H9 (cell line): ENCODE results near the gene PHACTR1. TPM values are rescaled to one million over a fixed set of nuclear protein-coding genes. Genes with fewer than 3 reads are reported as not detected.

Experiments
- DNase-seq: peaks from one replicate; pipeline ENCODE4 v3.0.0-alpha.2; 2017
- H2AFZ ChIP-seq: one replicate; pipeline ENCODE4 v1.6.1; 2013; ENCODE audit warnings: mild to moderate bottlenecking, low read length, control low read depth, moderate library complexity
- H2AK5ac ChIP-seq: 2 replicates; pipeline ENCODE4 v1.6.1; 2013; ENCODE audit warnings: low read length, control low read depth, mixed read lengths; ENCODE audit not compliant: insufficient read length
- H2BK120ac ChIP-seq: one replicate; pipeline ENCODE4 v1.6.1; 2013; ENCODE audit warnings: low read depth, mild to moderate bottlenecking, low read length, control low read depth, inconsistent platforms; ENCODE audit not compliant: poor library complexity, severe bottlenecking
- H2BK12ac ChIP-seq: 2 replicates; pipeline ENCODE4 v1.6.1; 2013; ENCODE audit warnings: low read length, control low read depth, mixed read lengths, low read depth; ENCODE audit not compliant: insufficient read length
- H2BK15ac ChIP-seq: 2 replicates; pipeline ENCODE4 v1.6.1; 2013; ENCODE audit warnings: low read depth, low read length, control low read depth
- H2BK20ac ChIP-seq: one replicate; pipeline ENCODE4 v1.6.1; 2013; ENCODE audit warnings: low read depth, mild to moderate bottlenecking, low read length, control low read depth, inconsistent platforms; ENCODE audit not compliant: poor library complexity, severe bottlenecking
- H2BK5ac ChIP-seq: 2 replicates; pipeline ENCODE4 v1.6.1; 2013; ENCODE audit warnings: low read length, control low read depth, mixed read lengths; ENCODE audit not compliant: insufficient read length
- H3K14ac ChIP-seq: 2 replicates; pipeline ENCODE4 v1.6.1; 2013; ENCODE audit warnings: low read length, control low read depth; ENCODE audit not compliant: insufficient read depth
- H3K18ac ChIP-seq: 2 replicates; pipeline ENCODE4 v1.6.1; 2013; ENCODE audit warnings: low read depth, mild to moderate bottlenecking, mixed read lengths, low read length, control low read depth; ENCODE audit not compliant: insufficient read length
- H3K23ac ChIP-seq: 2 replicates; pipeline ENCODE4 v1.6.1; 2013; ENCODE audit warnings: low read length, control low read depth, mixed read lengths, low read depth; ENCODE audit not compliant: insufficient read length
- H3K23me2 ChIP-seq: 2 replicates; pipeline ENCODE4 v1.6.1; 2013; ENCODE audit warnings: low read depth, mild to moderate bottlenecking, mixed read lengths, low read length, control low read depth; ENCODE audit not compliant: insufficient read length, poor library complexity, severe bottlenecking
- H3K27ac ChIP-seq: 2 replicates; pipeline ENCODE4 v1.5.1; 2013; ENCODE audit warnings: low read length, control low read depth, mixed read lengths, low read depth; ENCODE audit not compliant: insufficient read length
- H3K27me3 ChIP-seq: 2 replicates; pipeline ENCODE4 v1.6.1; 2013; ENCODE audit warnings: low read length, control low read depth, inconsistent platforms; ENCODE audit not compliant: insufficient read depth
- H3K4ac ChIP-seq: 2 replicates; pipeline ENCODE4 v1.6.1; 2013; ENCODE audit warnings: low read depth, mild to moderate bottlenecking, control low read depth, inconsistent platforms, low read length, moderate library complexity
- H3K4me1 ChIP-seq: 2 replicates; pipeline ENCODE4 v1.6.1; 2013; ENCODE audit warnings: low read length, control low read depth, inconsistent platforms; ENCODE audit not compliant: insufficient read depth
- H3K4me2 ChIP-seq: 2 replicates; pipeline ENCODE4 v1.6.1; 2013; ENCODE audit warnings: low read length, control low read depth, mixed read lengths; ENCODE audit not compliant: insufficient read length, insufficient read depth
- H3K56ac ChIP-seq: 2 replicates; pipeline ENCODE4 v1.6.1; 2013; ENCODE audit warnings: low read depth, mild to moderate bottlenecking, mixed read lengths, low read length, control low read depth; ENCODE audit not compliant: insufficient read length
- H3K79me1 ChIP-seq: 2 replicates; pipeline ENCODE4 v1.6.1; 2013; ENCODE audit warnings: low read depth, mild to moderate bottlenecking, moderate library complexity, low read length, control low read depth, inconsistent platforms; ENCODE audit not compliant: insufficient read depth, poor library complexity, severe bottlenecking
- H3K79me2 ChIP-seq: 2 replicates; pipeline ENCODE4 v1.6.1; 2013; ENCODE audit warnings: low read length, control low read depth, inconsistent platforms; ENCODE audit not compliant: insufficient read depth
- H3K9ac ChIP-seq: 2 replicates; pipeline ENCODE4 v1.6.1; 2013; ENCODE audit warnings: low read length, control low read depth, mixed read lengths; ENCODE audit not compliant: insufficient read length; ENCODE audit errors: extremely low read depth
- H3K9me3 ChIP-seq: one replicate; pipeline ENCODE4 v1.6.1; 2013; ENCODE audit warnings: low read depth, low read length, inconsistent platforms; ENCODE audit not compliant: control insufficient read depth
- H3T11ph ChIP-seq: one replicate; pipeline ENCODE4 v1.6.1; 2013; ENCODE audit warnings: mild to moderate bottlenecking, low read length, control low read depth, inconsistent platforms
- H4K20me1 ChIP-seq: one replicate; pipeline ENCODE4 v1.6.1; 2013; ENCODE audit not compliant: control insufficient read depth, insufficient read length, insufficient read depth
- H4K5ac ChIP-seq: 2 replicates; pipeline ENCODE4 v1.6.1; 2013; ENCODE audit warnings: low read depth, mild to moderate bottlenecking, mixed read lengths, low read length, control low read depth; ENCODE audit not compliant: insufficient read length
- H4K8ac ChIP-seq: replicated peaks from 2 replicates; pipeline ENCODE4 v1.6.1; 2013; ENCODE audit warnings: low read length, control low read depth, mixed read lengths, low read depth; ENCODE audit not compliant: insufficient read length
- H4K91ac ChIP-seq: 2 replicates; pipeline ENCODE4 v1.6.1; 2013; ENCODE audit warnings: low read depth, mild to moderate bottlenecking, moderate library complexity, mixed read lengths, low read length, control low read depth; ENCODE audit not compliant: insufficient read length
- H3K27ac Mint-ChIP-seq, 3 experiments: 2 replicates in 2 of 3; 3 replicates in 1 of 3; pipeline ENCODE4 v1.8.0; 2020 to 2021; ENCODE audit warnings: mixed read lengths in 3 of 3, mild to moderate bottlenecking in 1 of 3, moderate library complexity in 1 of 3
- H3K27me3 Mint-ChIP-seq: 2 replicates; pipeline ENCODE4 v1.8.0; 2021; ENCODE audit warnings: low read depth, mild to moderate bottlenecking, moderate library complexity, mixed read lengths
- H3K36me3 Mint-ChIP-seq, 3 experiments: 2 replicates in 2 of 3; 3 replicates in 1 of 3; pipeline ENCODE4 v1.8.0; 2020 to 2021; ENCODE audit warnings: low read depth in 3 of 3, mixed read lengths in 3 of 3; ENCODE audit not compliant: insufficient read depth in 1 of 3
- H3K4me1 Mint-ChIP-seq, 2 experiments: 2 replicates each; pipeline ENCODE4 v1.8.0; 2020; ENCODE audit warnings: mixed read lengths in 2 of 2
- H3K4me3 Mint-ChIP-seq, 2 experiments: 2 replicates in 1 of 2; 3 replicates in 1 of 2; pipeline ENCODE4 v1.8.0; 2020 to 2021; ENCODE audit warnings: mild to moderate bottlenecking in 2 of 2, mixed read lengths in 2 of 2, moderate library complexity in 1 of 2
- H3K9me3 Mint-ChIP-seq, 2 experiments: 2 replicates in 1 of 2; 3 replicates in 1 of 2; pipeline ENCODE4 v1.8.0; 2020; ENCODE audit warnings: mild to moderate bottlenecking in 2 of 2, mixed read lengths in 2 of 2, moderate library complexity in 1 of 2
- WGBS: extraction: QIAGEN DNeasy Blood & Tissue Kit; methylation state at CpG from one replicate; pipeline ENCODE4 v1.1.7; 2013; ENCODE audit warnings: missing lambda C conversion rate, low lambda C conversion rate, mixed read lengths; ENCODE audit not compliant: insufficient read length; ENCODE audit errors: extremely low coverage; 5-methylcytosine and 5-hydroxymethylcytosine counted together
- total RNA-seq: library from RNA; stranded (reverse); gene quantifications from 2 replicates; pipeline ENCODE4 v1.2.1, GENCODE V29; 2021
- TF ChIP-seq, protein P1 (sequence below): fragments of 200-600 bp; sonication (generic); conservative IDR thresholded peaks from 3 replicates; pipeline ENCODE4 v1.8.0; 2021; ENCODE audit warnings: antibody characterized with exemption, mild to moderate bottlenecking

PHACTR1 gene
- total RNA-seq, 1 experiment from 2014 or later: 15.9 TPM

DNA sequence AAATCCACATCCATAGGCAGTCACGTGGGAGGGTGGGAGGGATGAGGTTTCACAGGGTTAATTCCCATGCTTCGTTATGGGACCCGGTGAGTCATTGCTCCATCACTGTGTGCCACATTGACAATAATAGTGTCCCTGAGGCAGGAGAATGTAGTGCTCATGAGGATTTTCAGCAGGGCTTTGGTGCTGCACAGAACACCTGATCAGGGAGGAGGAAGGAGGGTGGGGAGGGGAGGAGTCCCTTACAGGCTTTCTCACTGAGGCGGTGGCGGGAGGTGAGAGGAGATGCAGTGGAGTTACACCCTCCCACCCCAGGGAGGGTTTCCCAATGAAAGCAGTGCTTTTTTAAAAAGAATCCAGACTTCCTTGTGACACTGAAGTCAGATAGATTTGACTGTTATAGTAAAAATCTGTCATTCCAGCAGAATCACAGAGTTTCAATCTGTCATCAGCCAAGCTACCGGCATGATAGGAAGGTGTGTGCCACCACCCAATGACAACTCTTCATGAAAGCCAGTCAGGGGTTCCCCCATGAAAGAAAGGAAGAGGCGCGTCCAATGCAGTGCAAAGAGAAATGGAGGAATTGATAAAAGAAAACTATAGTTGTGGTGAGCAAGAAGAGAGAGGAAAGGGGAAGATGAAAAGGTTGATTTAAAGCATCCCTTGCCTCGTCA, 467.0 kb downstream of the PHACTR1 start:
- Histone ChIP-seq H3K23ac (no peak overlapping the region), H3K27ac (no peak overlapping the region), H3K23me2 (no peaks in the 10 kb centered on the region), H3K4ac (no peak overlapping the region), H2BK15ac (no peak overlapping the region), H4K8ac (no peak overlapping the region), H3K27me3 (no peaks in the 10 kb centered on the region), H4K91ac (no peak overlapping the region), H3K4me1 (no peaks in the 10 kb centered on the region), H2BK12ac (no peak overlapping the region), H2BK20ac (no peak overlapping the region), H3K79me1 (no peaks in the 10 kb centered on the region), H3T11ph (no peak overlapping the region), H2AFZ (no peak overlapping the region), H3K79me2 (no peaks in the 10 kb centered on the region), H4K20me1 (no peaks in the 10 kb centered on the region), H2BK5ac (no peak overlapping the region), H3K18ac (no peak overlapping the region), H3K9me3 (no peaks in the 10 kb centered on the region), H2BK120ac (no peak overlapping the region), H3K56ac (no peak overlapping the region), H3K4me2 (no peak overlapping the region), H2AK5ac (no peak overlapping the region), H3K14ac (no peak overlapping the region), H3K9ac (no peak overlapping the region), H4K5ac (no peak overlapping the region)
- Mint-ChIP-seq H3K9me3 (no peaks in the 10 kb centered on the region), H3K27me3 (peaks cover 2% of the 10 kb centered on the region; the same call in 1 of the 2 replicates), H3K36me3 (no peaks in the 10 kb centered on the region), H3K27ac (no peak overlapping the region), H3K4me1 (peaks cover 6 to 7% of the 10 kb centered on the region in 2 experiments), H3K4me3 (no peak overlapping the region)
- no CpG with 5 or more reads among the region's 9 CpGs for WGBS
- DNase-seq: no peak
- TF ChIP-seq, protein P1, sequence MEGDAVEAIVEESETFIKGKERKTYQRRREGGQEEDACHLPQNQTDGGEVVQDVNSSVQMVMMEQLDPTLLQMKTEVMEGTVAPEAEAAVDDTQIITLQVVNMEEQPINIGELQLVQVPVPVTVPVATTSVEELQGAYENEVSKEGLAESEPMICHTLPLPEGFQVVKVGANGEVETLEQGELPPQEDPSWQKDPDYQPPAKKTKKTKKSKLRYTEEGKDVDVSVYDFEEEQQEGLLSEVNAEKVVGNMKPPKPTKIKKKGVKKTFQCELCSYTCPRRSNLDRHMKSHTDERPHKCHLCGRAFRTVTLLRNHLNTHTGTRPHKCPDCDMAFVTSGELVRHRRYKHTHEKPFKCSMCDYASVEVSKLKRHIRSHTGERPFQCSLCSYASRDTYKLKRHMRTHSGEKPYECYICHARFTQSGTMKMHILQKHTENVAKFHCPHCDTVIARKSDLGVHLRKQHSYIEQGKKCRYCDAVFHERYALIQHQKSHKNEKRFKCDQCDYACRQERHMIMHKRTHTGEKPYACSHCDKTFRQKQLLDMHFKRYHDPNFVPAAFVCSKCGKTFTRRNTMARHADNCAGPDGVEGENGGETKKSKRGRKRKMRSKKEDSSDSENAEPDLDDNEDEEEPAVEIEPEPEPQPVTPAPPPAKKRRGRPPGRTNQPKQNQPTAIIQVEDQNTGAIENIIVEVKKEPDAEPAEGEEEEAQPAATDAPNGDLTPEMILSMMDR: no peak
